ENCODE results near the gene PTH1R. TPM values are rescaled to one million over a fixed set of nuclear protein-coding genes. Genes with fewer than 3 reads are reported as not detected.

The PTH1R gene
- total RNA-seq, 1 experiment from 2014 or later = 2.6 TPM

- peak; percentile 21 for DNase-seq (ENCODE audit: low read depth)
These were observed 5.0 kb downstream of the PTH1R start for GRCh38 chr3:46882377-46883053.

GRCh38 chr3:46883054-46883829, 5.7 kb downstream of the PTH1R start:
- no peak for DNase-seq (ENCODE audit: low read depth)

GRCh38 chr3:46883830-46884185, 6.3 kb downstream of the PTH1R start:
- DNase-seq (ENCODE audit: low read depth) = no peak

- DNase-seq (ENCODE audit: low read depth) = no peak
These were observed 6.9 kb downstream of the PTH1R start for GRCh38 chr3:46884427-46884826.

GRCh38 chr3:46884929-46885328, 7.4 kb downstream of the PTH1R start:
- DNase-seq (ENCODE audit: low read depth) = no peak

- DNase-seq (ENCODE audit: low read depth) = no peak
These were observed 8.1 kb downstream of the PTH1R start for GRCh38 chr3:46885612-46886011.

- DNase-seq (ENCODE audit: low read depth) = no peak
These were observed 10.5 kb downstream of the PTH1R start for GRCh38 chr3:46887980-46888494.

GRCh38 chr3:46888705-46889104, 11.2 kb downstream of the PTH1R start:
- no peak for DNase-seq (ENCODE audit: low read depth)

GRCh38 chr3:46889381-46890110, 12.0 kb downstream of the PTH1R start:
- no peak for DNase-seq (ENCODE audit: low read depth)

- no peak for DNase-seq (ENCODE audit: low read depth)
These were observed 12.6 kb downstream of the PTH1R start for GRCh38 chr3:46890132-46890531.

- no peak for DNase-seq (ENCODE audit: low read depth)
These were observed 13.6 kb downstream of the PTH1R start for GRCh38 chr3:46891132-46891531.

GRCh38 chr3:46892285-46893145, 15.0 kb downstream of the PTH1R start:
- DNase-seq (ENCODE audit: low read depth) = peak; percentile 88

- DNase-seq (ENCODE audit: low read depth) = no peak
These were observed 15.7 kb downstream of the PTH1R start for GRCh38 chr3:46893146-46893748.

GRCh38 chr3:46893763-46894162, 16.2 kb downstream of the PTH1R start:
- no peak for DNase-seq (ENCODE audit: low read depth)

- DNase-seq (ENCODE audit: low read depth) = no peak
These were observed 16.7 kb downstream of the PTH1R start for GRCh38 chr3:46894256-46894655.

- peak; percentile 46 for DNase-seq (ENCODE audit: low read depth)
These were observed 17.7 kb downstream of the PTH1R start for GRCh38 chr3:46895204-46895660.

GRCh38 chr3:46895761-46896160, 18.2 kb downstream of the PTH1R start:
- no peak for DNase-seq (ENCODE audit: low read depth)

- no peak for DNase-seq (ENCODE audit: low read depth)
These were observed 18.9 kb downstream of the PTH1R start for GRCh38 chr3:46896386-46896785.

- DNase-seq (ENCODE audit: low read depth) = no peak
These were observed 19.5 kb downstream of the PTH1R start for GRCh38 chr3:46897031-46897430.

- no peak for DNase-seq (ENCODE audit: low read depth)
These were observed 20.4 kb downstream of the PTH1R start for GRCh38 chr3:46897829-46898320.
